ENCODE results near the gene SPRYD7.
"Not testable (repeated sequence)": the region's sequence is repeated elsewhere in the genome, so short reads cannot be mapped to it uniquely, and the experiment has no call there.

The SPRYD7 gene, protein sequence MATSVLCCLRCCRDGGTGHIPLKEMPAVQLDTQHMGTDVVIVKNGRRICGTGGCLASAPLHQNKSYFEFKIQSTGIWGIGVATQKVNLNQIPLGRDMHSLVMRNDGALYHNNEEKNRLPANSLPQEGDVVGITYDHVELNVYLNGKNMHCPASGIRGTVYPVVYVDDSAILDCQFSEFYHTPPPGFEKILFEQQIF

DNA sequence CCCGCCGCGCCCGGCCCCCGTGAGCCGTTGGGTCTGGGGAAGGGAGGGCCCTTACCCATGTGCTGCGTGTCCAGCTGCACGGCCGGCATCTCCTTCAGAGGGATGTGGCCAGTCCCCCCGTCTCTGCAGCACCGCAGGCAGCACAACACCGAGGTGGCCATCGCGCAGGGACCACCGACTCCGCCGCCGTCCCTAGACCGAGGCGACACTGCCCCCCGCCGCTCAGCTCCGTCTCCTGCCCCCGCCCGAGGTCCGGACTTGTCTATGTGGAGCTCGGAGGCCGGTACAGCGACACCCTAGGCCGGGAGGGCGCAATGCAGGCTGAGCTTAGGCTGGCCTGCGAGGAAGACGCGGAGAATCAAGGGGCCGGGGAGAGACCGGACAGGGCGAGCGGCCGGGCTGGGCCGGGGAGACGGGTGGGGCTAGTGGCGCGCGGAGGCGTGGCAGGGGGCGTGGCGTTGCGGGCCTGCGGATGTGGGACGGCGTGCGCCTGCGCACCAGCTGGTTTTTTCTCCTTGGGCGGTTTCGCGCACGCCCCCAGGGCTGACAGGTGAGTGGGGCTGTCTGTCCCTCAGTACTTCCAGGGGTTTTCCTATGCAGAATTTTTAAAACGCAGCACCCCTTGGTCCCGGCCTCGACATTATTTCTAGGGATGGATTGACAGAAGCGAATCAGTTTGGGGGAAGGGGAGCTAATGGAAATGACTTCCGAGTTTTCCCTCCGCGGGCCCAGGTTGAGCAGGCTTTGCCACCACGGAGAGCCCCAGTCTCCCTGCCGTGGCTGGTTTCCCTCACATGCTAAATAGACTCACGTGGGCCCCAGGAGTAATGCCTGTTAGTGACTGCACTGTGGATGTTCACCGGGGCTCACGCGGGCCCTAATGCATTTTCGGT, at the start of gene SPRYD7:
TSS of gene SPRYD7 (minus strand) at position 266 of the 893 bp plus-strand sequence. CDS start at position 161, 105 bp downstream.
- DNase-seq (ENCODE audit: low read depth) = peak; percentile 80

DNA sequence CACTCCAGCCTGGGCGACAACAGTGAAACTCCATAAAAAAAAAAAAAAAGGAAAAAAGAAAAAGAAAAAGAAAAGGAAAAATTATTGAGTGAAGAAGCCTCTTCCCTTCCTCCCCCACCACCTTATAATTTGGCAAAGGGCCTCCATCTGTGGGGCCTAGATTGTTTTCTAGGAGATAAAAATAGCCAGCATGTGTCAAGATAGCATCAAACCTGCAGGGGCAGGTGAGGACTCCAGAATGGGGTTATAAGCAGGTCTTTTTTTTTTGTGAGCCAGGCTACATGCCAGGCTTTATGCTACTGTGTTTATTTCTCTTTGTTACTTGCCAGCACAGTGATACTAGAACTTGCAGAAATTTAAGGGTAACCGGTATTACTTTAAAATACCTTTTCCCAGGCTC, 49.0 kb upstream of the SPRYD7 start:
- DNase-seq (ENCODE audit: low read depth) = no peak

DNA sequence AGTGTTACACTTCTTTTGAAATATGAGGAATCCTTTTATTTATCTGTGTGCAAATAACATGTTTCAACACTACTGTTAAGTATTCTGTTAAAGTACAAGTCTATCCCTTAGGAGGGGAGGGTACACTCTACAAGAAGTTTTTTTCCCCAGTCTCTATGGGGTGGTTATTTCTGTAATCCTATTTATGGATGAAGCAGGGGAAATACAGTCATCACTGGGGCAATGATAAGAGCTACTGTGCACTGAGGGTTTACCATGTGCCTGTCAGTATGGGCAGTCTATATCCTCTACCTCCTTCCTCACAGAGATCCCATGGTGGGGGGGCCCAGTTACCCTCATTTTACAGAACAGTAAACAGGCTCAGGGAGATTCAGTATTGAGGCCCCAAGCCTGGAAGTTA, 44.1 kb upstream of the SPRYD7 start:
- DNase-seq (ENCODE audit: low read depth) = no peak

DNA sequence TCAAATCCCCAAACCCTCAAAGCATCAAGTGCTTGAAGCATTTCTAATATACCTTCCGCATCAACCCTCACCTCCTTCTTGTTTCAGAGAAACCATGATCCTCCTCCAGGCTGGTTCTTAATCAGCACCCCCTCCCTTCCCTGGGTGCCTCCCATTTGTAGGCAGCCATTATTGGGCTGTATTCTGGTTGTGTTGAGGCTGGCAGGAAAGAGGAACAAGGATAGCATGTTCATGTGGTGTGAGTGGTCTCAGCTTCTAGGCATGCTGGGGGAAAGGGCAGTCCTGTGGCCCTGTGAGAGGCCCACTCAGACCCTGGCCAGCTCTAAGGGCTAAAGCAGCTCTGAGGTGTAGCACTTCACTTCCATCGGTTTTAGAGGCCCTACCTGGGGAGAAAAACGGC, 41.9 kb upstream of the SPRYD7 start:
- DNase-seq (ENCODE audit: low read depth) = no peak

DNA sequence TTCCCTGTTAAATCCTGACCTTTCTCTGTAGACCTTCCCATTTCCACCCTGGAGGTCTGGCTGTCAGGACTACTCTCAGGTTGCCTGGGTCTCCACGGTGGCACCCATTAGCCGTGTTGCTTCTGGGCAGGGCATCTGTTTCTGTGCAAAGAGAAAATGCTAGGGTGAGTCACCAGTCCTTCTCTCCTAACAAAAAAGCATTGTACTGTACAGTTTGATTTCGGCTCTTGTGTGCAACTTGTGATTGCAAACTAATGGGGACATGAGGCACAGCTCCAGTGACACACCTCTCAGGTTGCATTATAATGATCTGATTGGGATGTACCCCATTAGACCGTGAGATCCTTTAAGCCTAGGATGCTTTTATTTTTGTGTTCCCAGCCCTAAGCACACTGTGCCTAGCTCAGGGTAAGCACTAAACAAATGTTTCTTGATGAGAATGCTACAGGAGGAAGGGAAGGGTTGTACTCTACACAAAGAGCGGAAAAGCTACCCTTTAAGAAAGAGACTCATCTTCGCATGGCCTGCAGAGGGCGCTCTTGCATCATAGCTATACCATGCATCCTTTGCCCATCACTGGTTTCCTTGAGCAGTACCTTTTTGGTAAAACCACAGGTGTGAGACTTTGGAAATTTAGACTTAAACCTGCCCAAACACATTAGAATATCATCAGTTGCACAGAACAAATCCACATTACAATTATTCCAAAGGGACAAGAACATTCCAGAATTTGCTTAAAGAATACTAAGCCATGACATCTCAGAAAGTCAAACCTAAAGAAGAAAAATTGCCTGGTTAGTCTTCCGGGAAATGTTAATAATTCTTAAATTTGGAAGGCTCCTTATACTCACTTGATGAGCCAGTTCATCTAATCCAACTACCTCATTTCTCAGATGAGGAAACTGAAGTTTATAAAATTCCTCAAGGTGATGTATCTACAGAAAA, 40.4 kb upstream of the SPRYD7 start:
- DNase-seq (ENCODE audit: low read depth) = no peak

DNA sequence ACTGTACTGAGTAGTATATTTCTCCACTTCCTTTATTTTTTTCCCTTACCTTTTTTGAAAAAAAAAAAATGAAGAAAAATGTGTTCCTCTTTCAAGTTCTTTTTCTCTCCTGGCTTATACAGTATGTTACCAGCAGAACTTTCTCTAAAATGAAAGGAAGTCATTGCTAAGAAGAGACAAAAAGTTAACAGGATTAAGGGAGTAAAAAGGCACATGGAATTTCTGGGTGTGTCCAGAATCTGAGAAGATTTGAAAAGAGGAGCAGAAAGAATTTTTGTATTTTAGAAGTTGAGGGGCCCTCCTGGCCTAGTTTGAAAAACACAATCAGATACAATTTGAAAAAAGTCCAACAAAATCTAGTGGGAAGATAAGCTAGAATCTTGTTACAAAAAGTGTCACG, 39.7 kb upstream of the SPRYD7 start:
- no peak for DNase-seq (ENCODE audit: low read depth)

DNA sequence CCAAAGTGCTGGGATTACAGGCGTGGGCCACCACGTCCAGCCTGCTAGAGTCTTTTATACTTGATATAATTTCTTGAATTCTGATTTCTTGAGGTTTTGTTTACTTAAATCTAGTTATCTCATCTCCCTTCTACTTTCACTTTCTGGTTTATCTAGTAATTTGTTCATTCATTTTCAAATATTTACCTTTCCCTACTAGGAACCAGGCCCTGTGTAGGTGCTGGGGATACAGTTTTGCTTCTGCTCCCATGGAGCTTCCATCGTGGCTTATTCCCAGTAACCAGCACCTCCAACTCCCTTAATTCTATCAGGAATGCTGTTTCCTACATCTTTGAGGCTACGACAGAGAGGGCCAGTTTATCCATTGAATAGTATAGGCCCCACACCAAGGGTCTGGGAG, 36.6 kb upstream of the SPRYD7 start:
- no peak for DNase-seq (ENCODE audit: low read depth)

DNA sequence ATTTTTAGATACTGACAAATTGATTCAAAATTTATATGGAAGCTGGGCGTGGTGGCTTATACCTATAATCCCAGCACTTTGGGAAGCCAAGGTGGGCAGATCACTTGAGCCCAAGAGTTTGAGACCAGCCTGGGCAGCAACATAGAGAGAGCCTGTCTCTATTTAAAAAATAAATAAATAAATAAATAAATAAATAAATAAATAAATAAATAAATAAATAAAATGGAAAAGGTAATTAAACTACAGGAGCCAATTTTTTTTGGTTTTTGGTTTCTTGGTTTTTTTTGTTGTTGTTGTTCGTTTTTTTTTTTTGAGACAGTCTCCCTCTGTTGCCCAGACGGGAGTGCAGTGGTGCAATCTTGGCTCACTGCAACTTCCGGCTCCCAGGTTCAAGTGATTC, 31.3 kb upstream of the SPRYD7 start:
- no peak for DNase-seq (ENCODE audit: low read depth)

DNA sequence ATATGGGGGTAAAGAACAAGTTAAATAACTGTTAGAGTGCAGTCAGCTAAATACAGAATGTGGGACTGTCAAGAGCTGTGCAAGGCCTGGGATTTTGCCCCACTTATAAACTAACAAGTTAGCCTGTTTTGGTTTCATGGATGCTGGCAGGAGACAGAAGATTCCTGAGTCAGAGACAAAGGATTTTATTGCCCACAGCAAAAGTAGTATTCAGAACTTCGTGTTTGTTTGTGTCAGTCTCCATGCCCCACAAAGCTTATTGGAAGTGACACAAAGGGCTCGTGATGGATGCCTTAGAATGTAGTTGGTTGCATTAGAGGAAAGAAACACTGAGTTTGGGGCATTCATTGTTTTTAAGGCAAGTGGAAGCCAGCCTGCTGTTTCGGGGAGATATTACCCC, 22.2 kb upstream of the SPRYD7 start:
- DNase-seq (ENCODE audit: low read depth) = no peak

DNA sequence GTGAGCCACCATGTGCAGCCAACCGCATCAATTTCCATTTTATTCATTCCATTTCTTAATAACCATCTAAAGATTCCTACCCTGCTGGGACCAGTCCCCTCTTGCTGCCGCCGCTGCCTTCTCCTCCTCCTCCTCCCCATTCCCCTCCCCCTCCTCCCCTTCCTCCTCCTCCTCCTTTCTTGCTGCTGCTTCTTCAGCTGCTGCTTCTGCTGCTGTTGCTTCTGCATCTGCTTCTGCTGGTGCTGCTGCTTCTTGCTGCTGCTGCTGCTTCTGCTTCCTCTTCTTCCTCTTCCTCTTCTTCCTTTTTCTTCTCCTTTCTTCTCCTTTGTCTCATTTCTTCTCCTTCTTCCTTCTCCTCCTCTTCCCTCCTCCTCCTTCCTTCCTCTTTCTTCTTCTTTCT, 20.0 kb upstream of the SPRYD7 start:
- DNase-seq (ENCODE audit: low read depth) = no peak

DNA sequence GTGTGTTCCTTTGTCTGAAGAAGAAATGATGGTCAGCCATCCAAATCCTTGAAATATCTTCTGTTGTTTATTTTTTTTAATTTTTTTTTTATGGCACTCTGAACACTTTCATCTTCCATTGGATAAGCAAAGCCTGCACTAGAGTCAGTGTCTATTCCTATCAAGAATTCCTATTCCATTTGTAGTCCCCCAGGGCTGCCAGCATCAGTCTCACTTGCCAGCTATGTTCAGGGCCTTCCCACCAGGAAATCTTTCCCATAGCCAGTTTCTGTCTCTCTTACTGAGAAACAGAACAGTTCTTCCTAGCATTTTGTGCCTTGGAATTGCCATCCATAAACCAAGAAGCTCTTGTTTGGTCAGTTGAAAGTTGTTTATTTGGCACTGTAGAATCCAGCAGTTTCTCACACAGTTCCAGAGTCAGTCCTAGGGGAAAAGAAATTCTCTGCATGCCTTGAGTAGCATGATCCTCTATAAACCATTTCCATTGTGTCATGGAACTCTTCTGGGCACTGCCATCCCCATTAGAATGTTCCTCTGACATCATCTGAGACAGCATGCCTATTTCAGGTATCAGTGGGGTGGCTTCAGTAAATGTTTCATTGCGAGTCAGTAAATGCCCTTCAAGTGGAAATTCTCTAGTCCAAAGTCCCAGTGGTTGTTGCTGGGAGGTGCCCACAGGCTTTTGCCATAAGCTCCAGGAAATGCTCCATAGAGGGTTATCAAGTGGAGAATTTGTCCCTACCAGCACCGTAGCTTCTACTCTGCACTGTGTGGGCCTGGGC, 18.7 kb upstream of the SPRYD7 start:
- DNase-seq (ENCODE audit: low read depth) = no peak

DNA sequence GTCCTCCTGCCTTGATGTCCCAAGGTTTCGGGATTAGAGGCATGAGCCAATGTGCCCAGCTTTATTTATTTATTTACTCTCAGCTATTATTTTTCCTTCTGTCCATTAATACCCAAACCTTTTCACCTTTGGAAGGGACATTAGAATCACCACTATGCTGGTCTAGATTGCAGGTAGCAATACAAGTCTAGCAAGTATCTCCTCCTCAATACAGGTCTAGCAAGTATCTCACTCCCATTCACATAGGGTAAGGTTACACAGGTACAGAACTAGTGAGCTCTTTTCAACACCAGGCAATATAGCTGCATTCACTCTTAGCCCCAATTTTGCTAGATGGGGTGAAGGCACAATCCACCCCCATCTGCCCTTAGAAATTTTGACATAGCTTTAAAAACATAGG, 17.4 kb upstream of the SPRYD7 start:
- no peak for DNase-seq (ENCODE audit: low read depth)

DNA sequence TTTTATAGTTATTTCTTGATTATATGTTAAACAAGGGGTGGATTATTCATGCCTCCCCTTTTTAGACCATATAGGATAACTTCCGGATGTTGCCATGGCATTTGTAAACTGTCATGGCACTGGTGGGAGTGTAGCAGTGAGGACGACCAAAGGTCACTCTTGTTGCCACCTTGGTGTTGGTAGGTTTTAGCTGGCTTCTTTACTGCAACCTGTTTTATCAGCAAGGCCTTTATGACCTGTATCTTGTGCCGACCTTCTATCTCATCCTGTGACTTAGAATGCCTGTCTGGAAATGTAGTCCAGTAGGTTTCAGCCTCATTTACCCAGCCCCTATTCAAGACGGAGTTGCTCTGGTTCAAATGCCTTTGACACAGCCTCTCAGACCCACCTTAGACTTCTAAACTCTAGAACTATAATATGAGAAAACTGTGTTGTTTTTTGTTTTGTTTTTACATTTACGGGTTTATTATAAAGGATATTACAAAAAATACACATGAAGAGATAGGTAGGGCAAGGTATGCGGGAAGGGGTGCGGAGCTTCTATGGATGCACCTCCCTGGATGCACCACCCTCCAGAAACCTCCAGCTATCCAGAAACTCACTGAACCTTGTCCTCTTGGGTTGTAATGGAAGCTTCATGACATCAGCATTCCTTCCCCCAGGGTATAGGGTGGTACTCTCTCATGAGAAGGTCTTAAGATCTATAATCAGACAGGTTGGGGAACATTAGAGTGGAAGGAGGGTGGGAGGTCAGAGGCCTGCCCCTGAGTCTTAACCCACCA, 15.8 kb upstream of the SPRYD7 start:
- no peak for DNase-seq (ENCODE audit: low read depth)

DNA sequence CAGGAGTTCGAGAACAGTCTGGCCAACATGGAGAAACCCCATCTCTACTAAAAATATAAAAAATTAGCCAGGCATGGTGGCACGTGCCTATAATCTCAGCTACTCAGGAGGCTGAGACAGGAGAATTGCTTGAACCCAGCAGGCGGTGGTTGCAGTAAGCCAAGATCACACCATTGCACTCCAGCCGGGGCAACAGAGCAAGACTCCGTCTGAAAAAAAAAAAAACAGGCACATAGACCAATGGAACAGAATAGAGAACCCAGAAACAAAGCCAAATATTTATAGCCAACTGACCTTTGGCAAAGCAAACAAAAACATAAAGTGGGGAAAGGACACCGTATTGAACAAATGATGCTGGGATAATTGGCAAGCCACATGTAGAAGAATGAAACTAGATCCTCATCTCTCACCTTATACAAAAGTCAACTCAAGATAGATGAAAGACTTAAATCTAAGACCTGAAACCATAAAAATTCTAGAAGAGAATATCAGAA, 12.7 kb upstream of the SPRYD7 start:
- not testable (repeated sequence) for DNase-seq (ENCODE audit: low read depth)

DNA sequence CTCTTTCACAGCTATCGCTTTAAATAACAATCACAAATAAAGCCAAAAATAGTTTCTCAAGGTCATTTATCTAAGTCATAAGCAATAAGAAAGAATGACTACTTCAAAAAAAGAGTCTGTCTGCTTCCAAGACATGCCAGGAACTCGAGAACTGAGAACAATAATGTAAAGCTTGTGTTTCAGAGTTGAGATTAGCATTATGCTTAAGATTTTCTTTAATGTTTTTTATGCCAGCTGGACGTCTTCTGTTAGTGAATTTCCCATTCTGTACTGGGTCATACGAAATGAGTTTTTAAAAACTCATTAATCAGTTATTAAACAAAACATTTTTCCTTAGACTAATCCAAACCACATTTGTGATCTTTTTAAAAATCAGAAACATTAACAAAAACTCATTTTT, 3.2 kb upstream of the SPRYD7 start:
- no peak for DNase-seq (ENCODE audit: low read depth)

DNA sequence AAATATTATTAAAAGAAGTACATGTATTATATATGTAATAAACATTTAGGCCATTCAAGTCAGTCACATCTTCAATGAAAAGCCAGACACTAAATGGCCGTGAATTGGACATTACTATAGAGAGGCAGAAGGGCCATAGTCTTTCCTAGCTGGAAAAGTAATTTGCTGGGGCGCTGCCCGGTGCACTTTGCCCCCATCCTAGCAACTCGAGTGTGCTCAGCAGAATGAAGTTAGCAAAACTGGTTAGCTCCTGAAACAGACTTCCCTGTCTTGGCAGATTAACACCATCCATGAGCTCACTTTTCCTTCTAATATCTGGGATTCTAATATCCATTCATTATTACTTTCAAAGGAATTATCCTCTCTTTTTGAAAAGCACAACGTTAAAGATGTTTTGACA, 2.8 kb upstream of the SPRYD7 start:
- DNase-seq (ENCODE audit: low read depth) = no peak

DNA sequence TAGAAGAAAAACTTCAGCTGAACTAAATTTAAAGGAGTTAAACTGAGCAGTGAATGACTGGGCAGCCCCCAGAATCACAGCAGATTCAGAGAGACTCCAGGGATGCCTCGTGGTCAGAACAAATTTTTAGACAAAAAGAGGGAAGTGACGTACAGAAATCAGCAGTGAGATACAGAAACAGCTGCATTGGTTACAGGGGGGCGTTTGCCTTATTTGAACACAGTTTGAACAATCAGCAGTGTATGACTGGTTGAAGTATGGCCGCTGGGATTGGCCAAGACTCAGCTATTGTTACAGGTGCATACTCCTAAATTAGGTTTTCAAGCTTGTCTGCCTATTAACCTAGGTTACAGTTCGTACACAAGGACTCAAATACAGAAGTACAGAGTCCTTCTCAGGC, 2.2 kb upstream of the SPRYD7 start:
- no peak for DNase-seq (ENCODE audit: low read depth)

DNA sequence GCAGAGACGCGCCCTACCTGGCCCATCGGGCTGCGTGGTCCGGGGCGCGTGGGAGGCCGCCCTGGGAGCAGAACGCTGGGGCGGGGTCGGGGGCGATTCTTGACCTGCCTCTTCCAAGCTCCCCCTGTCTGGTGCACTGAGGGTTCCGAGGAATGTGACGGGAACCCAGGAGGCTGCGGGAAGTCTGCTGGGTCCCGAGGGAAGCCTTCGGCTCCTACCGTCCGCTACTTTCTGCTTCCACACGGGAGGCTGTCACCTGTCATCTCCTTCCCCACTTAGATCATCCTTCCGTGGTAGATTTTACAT, 781 bp upstream of the SPRYD7 start:
- DNase-seq (ENCODE audit: low read depth) = no peak

DNA sequence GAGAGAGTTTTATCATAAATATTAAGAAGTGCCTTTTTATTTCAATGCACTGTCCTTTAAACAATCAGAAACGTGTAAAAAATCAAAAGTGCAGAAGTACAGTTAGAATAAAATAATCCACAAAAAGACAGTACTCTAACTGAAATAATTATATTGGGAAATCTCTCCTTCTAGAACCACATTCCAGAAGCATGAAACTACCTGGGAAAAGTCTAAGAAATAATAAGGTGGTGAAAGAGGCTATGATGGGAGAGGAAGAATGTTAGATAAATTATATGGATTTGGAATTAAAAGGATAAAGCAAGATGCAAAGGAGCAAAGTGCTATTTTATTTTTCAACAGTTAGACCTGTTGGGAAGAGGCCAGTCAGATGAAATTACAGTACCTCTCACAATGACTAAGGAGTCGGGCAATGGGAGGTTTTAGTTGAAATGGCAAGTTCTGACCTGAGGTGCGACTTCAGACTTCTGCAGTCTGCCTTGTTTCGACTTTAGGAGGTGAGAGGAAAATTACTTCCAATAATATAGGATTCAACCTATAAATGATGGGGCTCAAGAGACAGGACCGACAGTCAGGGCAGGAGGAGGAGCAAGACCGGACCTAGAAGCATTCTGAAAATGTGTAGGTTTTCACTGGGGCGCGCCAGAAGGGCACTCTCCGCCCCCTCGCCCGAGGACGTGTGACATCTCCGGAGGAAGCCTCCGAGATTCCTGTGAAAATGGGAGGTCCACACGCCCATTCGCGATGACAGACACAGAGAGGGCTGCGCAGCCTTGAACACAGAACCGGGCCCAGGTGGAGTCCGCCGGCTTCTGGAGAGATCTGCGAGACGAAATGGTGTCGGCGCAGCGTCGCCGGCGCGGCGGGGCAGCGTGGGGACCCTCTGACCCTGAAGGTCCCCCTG, 717 bp downstream of the SPRYD7 start:
- DNase-seq (ENCODE audit: low read depth) = peak; percentile 15

DNA sequence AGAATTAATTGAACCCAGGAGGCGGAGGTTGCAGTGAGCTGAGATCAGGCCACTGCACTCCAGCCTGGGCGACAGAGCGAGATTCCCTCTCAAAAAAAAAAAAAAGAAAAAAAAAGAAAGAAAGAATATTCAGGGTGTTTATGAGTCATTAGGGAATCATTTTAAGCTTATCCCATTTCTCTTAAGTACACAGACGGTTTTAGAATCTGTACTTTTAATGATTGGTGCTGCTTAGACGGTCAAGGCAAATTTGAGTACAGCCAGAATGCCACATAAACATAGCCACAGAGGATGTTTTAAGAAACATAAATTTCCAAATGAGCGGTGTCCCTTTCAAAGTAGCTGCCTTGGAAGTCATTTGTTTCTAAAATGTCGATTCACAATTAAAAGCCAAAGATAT, 2.6 kb downstream of the SPRYD7 start:
- no peak for DNase-seq (ENCODE audit: low read depth)

All from HS-27A (cell line).